ENCODE data around the gene KHDC3L.

GRCh38 chr6:73389854-73390253 lies 27.4 kb downstream of the KHDC3L start:
- TF ChIP-seq CTCF (IDR thresholded peaks at IDR 0.05) (no peak), POLR2A (IDR thresholded peaks at IDR 0.05) (no peak), EP300 (IDR thresholded peaks at IDR 0.05) (no peak), POLR2AphosphoS5 (IDR thresholded peaks at IDR 0.05) (no peak)

Measured in sigmoid colon (tissue), 4 donors.